GM19372 (cell line): ENCODE measurements around the gene SYPL2.

Source experiments
- ATAC-seq: cut with Tn5 transposase; IDR thresholded peaks from one replicate; pipeline ENCODE4 v1.9.1; 2021; ENCODE audit warnings: mild to moderate bottlenecking, low read depth, moderate library complexity; ENCODE audit not compliant: unreplicated experiment

SYPL2 gene

GRCh38 chr1:109509176-109510134, 43.1 kb downstream of the SYPL2 start, which contains the start of gene AMIGO1:
TSS of gene AMIGO1 (minus strand) at chr1:109509727. CDS start at chr1:109508912, 815 bp downstream.
- ATAC-seq = peak; percentile 59

DNA sequence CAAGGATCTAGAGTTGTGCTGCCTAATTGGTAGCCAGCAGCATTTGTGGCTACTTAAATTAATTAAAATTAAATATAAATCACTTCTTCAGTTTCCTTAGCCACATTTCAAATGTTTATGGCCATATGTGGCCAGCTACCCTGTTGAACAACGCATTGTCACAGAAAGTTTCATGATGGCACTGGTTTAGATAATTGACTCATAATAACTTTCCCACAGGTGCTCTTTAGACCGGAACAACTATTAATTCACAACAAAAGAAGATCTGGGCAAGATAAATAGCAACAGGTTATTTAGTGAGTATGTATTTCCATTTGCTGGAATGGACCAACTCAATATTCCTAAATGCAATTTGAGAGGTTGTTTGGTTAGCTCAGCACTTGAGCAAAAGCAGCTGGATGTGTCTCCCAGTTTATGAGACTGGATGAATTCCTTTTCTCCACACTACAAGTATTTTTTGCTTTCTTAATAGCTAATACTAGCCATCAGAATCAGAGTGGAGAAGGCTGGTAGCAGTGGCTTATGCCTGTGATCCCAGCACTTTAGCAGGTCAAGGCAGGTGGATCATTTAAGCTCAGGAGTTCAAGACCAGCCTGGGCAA, 46.9 kb downstream of the SYPL2 start:
- no peak for ATAC-seq

GRCh38 chr1:109514846-109515245, 48.5 kb downstream of the SYPL2 start:
- no peak for ATAC-seq

- no peak for ATAC-seq
Observed at GRCh38 chr1:109516872-109517271, 50.5 kb downstream of the SYPL2 start.

GRCh38 chr1:109517337-109517736, 51.0 kb downstream of the SYPL2 start:
- ATAC-seq = no peak

- ATAC-seq = no peak
Observed at GRCh38 chr1:109521002-109521951, 54.9 kb downstream of the SYPL2 start.

- no peak for ATAC-seq
Observed at GRCh38 chr1:109522026-109522425, 55.7 kb downstream of the SYPL2 start.

DNA sequence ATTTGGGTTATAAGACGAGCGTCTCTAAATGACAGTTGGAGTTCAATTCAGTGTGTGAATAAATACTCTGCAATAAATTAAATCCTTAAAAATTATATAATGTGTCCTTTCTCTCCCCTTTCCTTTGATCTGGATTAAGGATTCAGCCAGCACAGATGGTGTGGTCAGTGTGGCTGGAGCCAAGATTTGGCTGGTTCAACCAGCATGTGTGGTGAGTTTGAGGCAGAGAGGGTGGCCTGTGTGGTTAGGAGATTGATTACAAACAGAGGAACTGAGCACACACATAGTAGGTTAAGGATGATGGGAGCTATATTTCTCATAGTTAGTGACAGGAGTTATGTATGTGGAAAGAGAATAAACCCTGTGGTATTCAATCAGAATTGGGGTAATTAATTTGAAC, 57.4 kb downstream of the SYPL2 start:
- ATAC-seq = no peak

- ATAC-seq = peak; percentile 87
Observed at GRCh38 chr1:109527098-109527811, 60.9 kb downstream of the SYPL2 start.

DNA sequence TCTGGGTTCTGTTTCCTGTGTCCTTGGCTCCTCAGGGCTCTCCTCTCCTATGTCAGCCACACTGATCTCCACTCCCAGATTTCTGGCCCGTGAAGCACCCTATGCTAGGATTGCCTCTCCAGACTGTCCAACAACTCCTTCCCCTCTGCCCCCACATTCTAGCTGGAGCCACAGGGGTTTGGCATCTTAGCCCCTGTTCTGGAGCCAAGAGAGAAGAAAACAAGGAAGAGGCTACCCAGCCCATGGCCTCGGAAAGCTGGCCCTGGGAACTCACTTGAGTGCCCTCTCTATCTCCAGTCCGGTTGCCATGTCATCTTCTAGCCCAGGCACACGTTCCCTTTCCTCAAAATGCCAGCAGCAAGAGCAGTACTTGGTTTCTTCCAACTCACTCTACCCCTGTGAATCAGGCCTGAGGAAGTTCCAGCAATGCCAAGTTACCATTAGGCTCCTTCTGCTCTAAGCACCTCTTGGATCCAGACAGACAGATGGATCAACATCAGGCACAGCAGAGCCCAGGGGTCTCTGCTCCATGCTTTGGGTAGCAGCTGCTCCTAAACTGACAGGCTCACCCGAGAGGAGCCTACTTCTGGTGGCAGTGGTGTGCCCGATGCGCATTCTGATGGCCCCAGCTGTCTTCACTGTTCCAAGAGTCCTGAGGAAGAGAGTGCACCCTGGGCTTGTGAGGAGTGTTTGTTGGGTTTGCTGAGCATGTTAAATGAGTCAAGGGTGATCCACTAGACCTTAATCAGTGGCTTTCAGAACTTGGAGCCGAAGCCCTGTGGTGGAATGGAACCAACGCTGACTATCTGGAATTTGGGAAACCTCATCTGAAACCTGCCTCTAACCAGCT, 61.7 kb downstream of the SYPL2 start:
- ATAC-seq = no peak

GRCh38 chr1:109528712-109529111, 62.4 kb downstream of the SYPL2 start:
- no peak for ATAC-seq

- ATAC-seq = no peak
Observed at GRCh38 chr1:109529881-109530456, 63.6 kb downstream of the SYPL2 start.

GRCh38 chr1:109530457-109531087, 64.2 kb downstream of the SYPL2 start:
- no peak for ATAC-seq

DNA sequence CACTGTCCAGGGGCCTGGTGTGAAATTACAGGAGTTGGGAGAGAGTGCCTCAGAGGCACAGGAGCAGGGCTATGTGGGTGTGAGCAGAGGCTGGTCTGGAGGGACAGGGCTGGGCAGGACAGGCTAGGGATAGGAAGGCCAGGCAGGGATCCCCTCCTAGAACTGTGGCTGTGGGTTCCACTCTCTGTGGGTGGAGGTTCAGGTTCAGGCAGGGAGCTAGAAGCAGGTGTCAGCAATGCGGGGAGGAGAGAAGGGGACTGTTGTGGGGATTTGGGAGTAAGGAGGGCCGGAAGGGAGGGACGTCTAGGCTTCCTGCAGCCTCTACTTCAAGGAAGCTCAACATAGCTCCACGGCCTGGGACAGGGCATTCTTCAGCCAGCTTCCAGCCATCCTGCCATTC, 65.0 kb downstream of the SYPL2 start:
- no peak for ATAC-seq
